ENCODE measurements around the gene CNMD. TPM values are rescaled to one million over a fixed set of nuclear protein-coding genes. Genes with fewer than 3 reads are reported as not detected.
"Not testable (repeated sequence)": the region's sequence is repeated elsewhere in the genome, so short reads cannot be mapped to it uniquely, and the experiment has no call there.

Gene CNMD
- total RNA-seq, 4 donors from 2014 or later = not detected

- Histone ChIP-seq H3K27me3 (no peaks in the 10 kb centered on the region), H3K9me3 (peaks cover 0 to 6% (median 0%) of the 10 kb centered on the region in 4 donors), H3K27ac (replicated peaks in 1 of 4) (no peak overlapping the region), H3K4me3 (no peak overlapping the region), H3K36me3 (no peaks in the 10 kb centered on the region), H3K4me1 (no peaks in the 10 kb centered on the region)
- no peak for DNase-seq (ENCODE audit: extremely low spot score)
- intact Hi-C loops (cut with DNase I) = no loop called here
- no peak for TF ChIP-seq EP300 (IDR thresholded peaks at IDR 0.05)
- TF ChIP-seq POLR2AphosphoS5 (IDR thresholded peaks at IDR 0.05) = no peak
- TF ChIP-seq CTCF (IDR thresholded peaks at IDR 0.05) = no peak
- TF ChIP-seq POLR2A (IDR thresholded peaks at IDR 0.05; ENCODE audit: low read depth) = no peak
- WGBS = 56% methylated on average over 3 of the region's 3 CpGs
Observed at GRCh38 chr13:52713894-52714293, 25.7 kb downstream of the CNMD start.

GRCh38 chr13:52712385-52712784 lies 27.2 kb downstream of the CNMD start:
- DNase-seq (ENCODE audit: extremely low spot score) = no peak
- TF ChIP-seq EP300 (IDR thresholded peaks at IDR 0.05) (no peak), POLR2AphosphoS5 (IDR thresholded peaks at IDR 0.05) (no peak), CTCF (IDR thresholded peaks at IDR 0.05) (no peak), POLR2A (IDR thresholded peaks at IDR 0.05; ENCODE audit: low read depth) (no peak)
- H3K27ac ChIP-seq (replicated peaks in 1 of 4) = no peak overlapping the region
- no peaks in the 10 kb centered on the region for H3K27me3 ChIP-seq
- H3K4me1 ChIP-seq = no peaks in the 10 kb centered on the region
- no peaks in the 10 kb centered on the region for H3K36me3 ChIP-seq
- H3K9me3 ChIP-seq = no peaks in the 10 kb centered on the region
- 83% methylated on average over 3 of the region's 3 CpGs for WGBS
- no peak overlapping the region for H3K4me3 ChIP-seq
- intact Hi-C loops (cut with DNase I) = no loop called here

GRCh38 chr13:52711286-52711685 lies 28.3 kb downstream of the CNMD start:
- intact Hi-C loops (cut with DNase I) = no loop called here
- no peak for DNase-seq (ENCODE audit: extremely low spot score)
- no peak overlapping the region for H3K4me3 ChIP-seq
- 62% methylated on average over 3 of the region's 3 CpGs for WGBS
- no peaks in the 10 kb centered on the region for H3K27me3 ChIP-seq
- H3K4me1 ChIP-seq = no peaks in the 10 kb centered on the region
- H3K9me3 ChIP-seq = no peaks in the 10 kb centered on the region
- H3K27ac ChIP-seq (replicated peaks in 1 of 4) = no peak overlapping the region
- no peak for TF ChIP-seq CTCF (IDR thresholded peaks at IDR 0.05)
- TF ChIP-seq POLR2A (IDR thresholded peaks at IDR 0.05; ENCODE audit: low read depth) = no peak
- no peak for TF ChIP-seq POLR2AphosphoS5 (IDR thresholded peaks at IDR 0.05)
- no peak for TF ChIP-seq EP300 (IDR thresholded peaks at IDR 0.05)
- no peaks in the 10 kb centered on the region for H3K36me3 ChIP-seq

- H3K4me3 ChIP-seq; H3K4me1 ChIP-seq; H3K9me3 ChIP-seq; H3K27me3 ChIP-seq; H3K27ac ChIP-seq (replicated peaks in 1 of 4); intact Hi-C loops (cut with DNase I); DNase-seq (ENCODE audit: extremely low spot score); H3K36me3 ChIP-seq: not testable (repeated sequence)
- WGBS = 88% methylated on average over 12 of the region's 12 CpGs
Observed at GRCh38 chr13:52708266-52708665, 31.4 kb downstream of the CNMD start.

GRCh38 chr13:52707375-52707774 lies 32.2 kb downstream of the CNMD start:
- WGBS = 74% methylated on average over 1 of the region's 1 CpG

More at GRCh38 chr13:52707375-52707774, 32.2 kb downstream of the CNMD start:
- Histone ChIP-seq H3K27me3 (no peaks in the 10 kb centered on the region), H3K27ac (replicated peaks in 1 of 4) (no peak overlapping the region), H3K9me3 (no peaks in the 10 kb centered on the region), H3K4me3 (no peak overlapping the region), H3K36me3 (no peaks in the 10 kb centered on the region), H3K4me1 (no peaks in the 10 kb centered on the region)
- TF ChIP-seq CTCF (IDR thresholded peaks at IDR 0.05) (no peak), EP300 (IDR thresholded peaks at IDR 0.05) (no peak), POLR2A (IDR thresholded peaks at IDR 0.05; ENCODE audit: low read depth) (no peak), POLR2AphosphoS5 (IDR thresholded peaks at IDR 0.05) (no peak)
- intact Hi-C loops (cut with DNase I) = no loop called here
- no peak for DNase-seq (ENCODE audit: extremely low spot score)
